ENCODE measurements around the gene SFI1. TPM values are rescaled to one million over a fixed set of nuclear protein-coding genes. Genes with fewer than 3 reads are reported as not detected.

SFI1 gene
- total RNA-seq, 1 experiment from 2014 or later: 15.3 TPM

- DNase-seq (ENCODE audit: low read depth): peak; percentile 26
These were observed 135.1 kb downstream of the SFI1 start for GRCh38 chr22:31631436-31631835.

DNA sequence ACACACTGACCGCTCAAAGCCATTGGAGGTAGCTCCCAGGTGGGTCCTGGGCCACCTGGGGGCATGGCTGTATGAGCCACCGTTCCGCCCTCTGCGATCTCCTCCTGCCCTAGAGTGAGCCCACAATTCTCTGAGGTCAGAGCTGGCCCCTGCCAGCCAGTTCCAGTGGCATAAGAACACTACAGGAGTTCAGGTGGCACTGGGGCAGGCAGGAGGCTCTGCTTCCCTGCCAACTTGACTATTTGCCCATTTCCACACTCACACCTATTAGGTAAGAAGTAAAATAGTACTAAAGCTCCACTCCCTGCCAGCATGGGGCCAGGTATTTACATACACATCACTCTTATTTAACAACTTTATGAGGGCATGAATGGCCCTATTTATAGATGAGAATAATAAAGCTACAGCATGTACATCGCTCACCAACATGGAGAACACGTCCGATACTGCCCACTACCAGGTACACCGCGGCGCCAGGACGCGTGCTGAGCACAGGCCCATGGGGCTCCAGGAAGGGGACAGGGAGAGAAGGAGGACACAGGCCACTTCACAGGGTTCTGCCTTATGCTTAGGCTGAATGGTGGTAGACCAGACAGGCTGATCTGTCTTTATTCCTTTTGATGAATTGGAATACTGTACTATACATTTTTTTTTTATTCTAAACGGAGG lies 139.4 kb downstream of the SFI1 start:
- no peak for DNase-seq (ENCODE audit: low read depth)

- no peak for DNase-seq (ENCODE audit: low read depth)
These were observed 141.1 kb downstream of the SFI1 start for GRCh38 chr22:31637447-31637890.

- DNase-seq (ENCODE audit: low read depth): peak; percentile 41
These were observed 141.7 kb downstream of the SFI1 start for GRCh38 chr22:31637891-31638618.

- no peak for DNase-seq (ENCODE audit: low read depth)
These were observed 143.2 kb downstream of the SFI1 start for GRCh38 chr22:31639436-31640039.

DNA sequence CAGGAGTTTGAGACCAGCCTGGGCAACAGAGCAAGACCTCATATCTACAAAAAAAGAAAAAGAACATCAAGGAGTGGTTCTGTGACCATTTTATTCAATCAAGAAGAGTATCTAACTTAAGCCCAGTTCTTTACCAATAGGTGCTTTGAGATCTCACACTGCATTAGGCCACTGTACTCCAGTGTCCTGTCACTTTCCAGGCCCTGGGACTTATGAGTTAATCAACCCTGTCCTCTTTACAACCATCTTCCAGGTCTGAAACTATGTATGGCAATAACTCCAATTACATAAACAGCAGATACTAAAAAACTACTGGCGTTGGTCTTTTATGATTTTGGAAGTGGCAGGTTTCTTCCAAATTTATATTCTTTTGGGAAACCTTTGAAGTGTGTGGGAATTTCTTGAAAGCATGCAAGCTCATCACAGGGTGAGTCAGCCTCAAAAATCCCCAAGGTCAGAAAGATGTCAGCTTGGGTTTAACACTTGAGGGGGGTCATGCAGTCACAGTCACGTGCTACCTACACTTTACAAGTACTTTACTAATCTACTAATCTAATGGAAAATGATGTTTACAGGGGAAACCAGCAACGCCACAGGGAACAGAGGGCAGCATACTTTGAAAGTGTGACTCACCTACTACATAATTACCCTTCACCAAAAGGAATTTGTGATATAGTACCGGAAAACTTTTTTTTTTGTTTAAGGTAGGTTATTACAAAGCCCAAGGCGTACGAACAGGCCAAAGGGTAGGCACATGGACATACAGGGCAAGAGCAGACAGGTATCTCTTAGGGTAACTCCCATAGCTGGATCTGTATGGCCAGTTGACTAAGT lies 150.1 kb downstream of the SFI1 start:
- DNase-seq (ENCODE audit: low read depth): peak; percentile 87

DNA sequence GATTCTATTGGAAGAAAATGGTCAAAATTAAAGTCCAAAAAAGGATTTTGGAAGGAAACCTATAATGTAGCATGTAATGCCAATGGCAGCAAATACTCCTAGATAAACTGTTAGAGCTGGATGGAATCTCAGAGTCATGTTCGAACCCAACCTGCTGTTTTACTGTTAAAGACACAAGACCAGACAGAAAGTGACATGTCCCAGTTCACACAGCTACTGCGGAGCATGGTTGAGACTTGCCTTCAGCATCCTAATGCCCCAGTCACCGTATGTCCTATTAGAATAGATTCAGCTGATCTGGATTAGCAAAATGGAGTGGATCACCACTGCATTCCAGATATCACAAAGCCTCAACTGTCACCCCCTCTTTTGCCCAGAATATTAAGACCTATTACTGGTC lies 150.7 kb downstream of the SFI1 start:
- no peak for DNase-seq (ENCODE audit: low read depth)

- peak; percentile 34 for DNase-seq (ENCODE audit: low read depth)
These were observed 151.4 kb downstream of the SFI1 start for GRCh38 chr22:31647523-31648320.

DNA sequence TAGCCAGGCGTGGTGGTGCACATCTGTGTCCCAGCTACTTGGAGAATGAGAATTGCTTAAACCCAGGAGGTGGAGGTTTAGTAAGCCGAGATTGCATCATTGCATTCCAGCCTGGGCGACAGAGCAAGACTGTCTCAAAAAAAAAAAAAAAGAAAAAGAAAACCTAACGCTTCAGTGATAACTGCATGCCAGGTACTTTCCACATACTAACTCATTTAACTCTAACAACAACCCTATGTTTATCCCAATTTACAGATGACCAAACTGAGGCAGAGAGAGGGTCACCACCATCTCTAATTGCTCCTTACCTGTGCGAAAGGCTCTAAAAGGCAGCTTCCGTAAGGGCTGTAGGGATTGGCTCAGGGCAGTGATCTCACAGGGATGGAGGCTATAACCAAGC lies 154.1 kb downstream of the SFI1 start:
- DNase-seq (ENCODE audit: low read depth): peak; percentile 52

DNA sequence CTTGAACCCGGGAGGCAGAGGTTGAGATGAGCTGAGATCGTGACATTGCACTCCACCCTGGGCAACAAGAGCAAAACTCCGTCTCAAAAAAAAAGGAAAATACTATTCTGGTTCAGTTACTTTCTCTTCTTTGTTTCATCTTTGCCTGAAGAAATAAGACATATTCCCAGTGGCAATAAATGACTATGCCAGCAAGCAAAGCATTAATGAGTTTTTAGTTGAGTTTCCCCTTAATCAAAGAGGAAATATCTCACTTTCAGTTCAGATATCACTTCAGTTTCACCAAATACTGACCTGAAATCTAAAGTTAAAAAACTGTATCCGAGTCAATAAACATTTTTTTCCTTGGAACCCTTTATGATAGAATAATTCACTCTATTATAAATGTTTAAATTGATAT lies 155.3 kb downstream of the SFI1 start:
- DNase-seq (ENCODE audit: low read depth): no peak

GRCh38 chr22:31652088-31652487 lies 155.8 kb downstream of the SFI1 start:
- DNase-seq (ENCODE audit: low read depth): no peak

- DNase-seq (ENCODE audit: low read depth): no peak
These were observed 156.8 kb downstream of the SFI1 start for GRCh38 chr22:31652911-31653684.

DNA sequence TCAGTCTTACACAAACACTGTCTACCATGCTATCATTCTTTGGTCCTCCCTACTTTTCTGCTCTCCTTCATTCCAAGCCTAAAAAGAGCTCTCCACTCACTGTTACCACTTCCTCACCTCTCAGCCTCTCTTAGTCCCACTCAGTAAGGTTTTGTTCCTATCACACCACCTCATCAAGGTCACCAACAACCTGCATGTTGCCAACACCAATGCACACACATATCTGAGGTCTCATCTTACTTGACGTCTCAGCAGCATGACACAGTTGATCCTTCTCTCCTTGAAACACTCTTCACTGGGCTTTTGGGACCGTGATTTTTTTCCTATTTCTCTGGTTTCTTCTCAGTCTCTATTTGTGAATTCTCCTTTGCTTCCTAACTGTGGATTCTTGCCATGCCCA lies 157.6 kb downstream of the SFI1 start:
- no peak for DNase-seq (ENCODE audit: low read depth)

DNA sequence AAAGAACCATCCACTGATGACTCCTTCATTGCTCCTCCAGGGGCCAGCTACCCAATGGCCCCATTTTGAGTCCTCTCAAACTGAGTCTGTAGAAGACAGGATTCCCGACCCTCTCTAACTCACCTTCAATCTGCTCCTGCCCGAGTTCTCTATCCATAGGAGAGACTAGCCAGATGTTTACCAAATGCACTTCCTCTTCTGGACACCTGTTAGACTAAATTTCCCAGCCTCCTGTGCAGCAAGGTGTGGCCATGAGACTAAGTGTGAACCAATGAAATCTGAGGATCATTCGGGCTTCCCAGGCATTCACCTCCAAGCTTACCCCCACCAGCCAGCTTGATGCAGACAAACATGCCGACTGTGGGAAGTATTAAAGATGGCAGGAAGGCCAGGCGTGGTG lies 158.1 kb downstream of the SFI1 start:
- DNase-seq (ENCODE audit: low read depth): no peak

GRCh38 chr22:31659246-31659645 lies 162.9 kb downstream of the SFI1 start:
- DNase-seq (ENCODE audit: low read depth): no peak

GRCh38 chr22:31660860-31661341 lies 164.6 kb downstream of the SFI1 start:
- DNase-seq (ENCODE audit: low read depth): peak; percentile 77

GRCh38 chr22:31661851-31662667 lies 165.7 kb downstream of the SFI1 start, which contains the start of gene PISD:
PISD (minus strand) TSS chr22:31662215; CDS start chr22:31662208, 7 bp downstream.
- DNase-seq (ENCODE audit: low read depth): peak; percentile 92

- no peak for DNase-seq (ENCODE audit: low read depth)
These were observed 166.3 kb downstream of the SFI1 start for GRCh38 chr22:31662668-31663037.

Data from LHCN-M2 (cell line).